ENCODE results near the gene RELN. TPM values are rescaled to one million over a fixed set of nuclear protein-coding genes. Genes with fewer than 3 reads are reported as not detected.

Gene RELN
- total RNA-seq, 1 experiment from 2014 or later = 4.3 TPM

DNA sequence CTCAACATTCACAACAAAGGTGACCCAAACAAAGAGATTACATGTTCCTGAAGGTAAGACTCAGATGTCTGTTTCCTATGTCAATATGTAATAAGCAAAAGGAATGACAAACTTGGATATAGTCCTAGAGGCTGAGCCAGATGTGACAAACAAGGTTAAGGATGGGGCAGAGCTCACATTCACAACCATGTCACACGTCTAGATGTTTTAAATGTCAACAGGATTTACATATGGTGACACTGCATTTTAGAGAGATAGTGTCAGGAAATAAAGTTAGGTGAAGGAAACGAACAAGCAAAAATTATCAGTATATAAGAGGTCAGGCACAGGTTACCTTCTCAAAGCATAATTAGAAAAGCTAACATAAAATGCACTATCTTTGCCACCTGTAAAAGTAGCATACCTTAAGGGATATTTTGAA is 8.4 kb downstream of the RELN start:
- no peak for DNase-seq
- BruUV-seq (replicated peaks) = no TSS peak
- Mint-ChIP-seq H3K4me1 (ENCODE audit: low read depth, unreplicated experiment) (no peaks in the 10 kb centered on the region), H3K27ac (ENCODE audit: unreplicated experiment) (no peak overlapping the region), H3K36me3 (ENCODE audit: insufficient read depth, unreplicated experiment) (no peaks in the 10 kb centered on the region), H3K4me3 (ENCODE audit: unreplicated experiment) (no peak overlapping the region), H3K27me3 (ENCODE audit: insufficient read depth, unreplicated experiment) (no peaks in the 10 kb centered on the region), H3K9me3 (ENCODE audit: unreplicated experiment) (no peaks in the 10 kb centered on the region)
- Histone ChIP-seq H3K4me1 (no peaks in the 10 kb centered on the region), H3K9me3 (no peaks in the 10 kb centered on the region), H3K4me3 (ENCODE audit: low read depth, low read length) (no peak overlapping the region), H3K27me3 (replicated peaks; ENCODE audit: control insufficient read depth, insufficient read depth, low read length) (no peaks in the 10 kb centered on the region), H3K36me3 (ENCODE audit: control insufficient read depth, insufficient read depth, low read length) (no peaks in the 10 kb centered on the region)
- ChIA-PET POLR2A (no interaction called here), CTCF (no interaction called here)
- intact Hi-C loops (cut with micrococcal nuclease; ENCODE audit: unreplicated experiment) = no loop called here
- TF ChIP-seq, protein P1, sequence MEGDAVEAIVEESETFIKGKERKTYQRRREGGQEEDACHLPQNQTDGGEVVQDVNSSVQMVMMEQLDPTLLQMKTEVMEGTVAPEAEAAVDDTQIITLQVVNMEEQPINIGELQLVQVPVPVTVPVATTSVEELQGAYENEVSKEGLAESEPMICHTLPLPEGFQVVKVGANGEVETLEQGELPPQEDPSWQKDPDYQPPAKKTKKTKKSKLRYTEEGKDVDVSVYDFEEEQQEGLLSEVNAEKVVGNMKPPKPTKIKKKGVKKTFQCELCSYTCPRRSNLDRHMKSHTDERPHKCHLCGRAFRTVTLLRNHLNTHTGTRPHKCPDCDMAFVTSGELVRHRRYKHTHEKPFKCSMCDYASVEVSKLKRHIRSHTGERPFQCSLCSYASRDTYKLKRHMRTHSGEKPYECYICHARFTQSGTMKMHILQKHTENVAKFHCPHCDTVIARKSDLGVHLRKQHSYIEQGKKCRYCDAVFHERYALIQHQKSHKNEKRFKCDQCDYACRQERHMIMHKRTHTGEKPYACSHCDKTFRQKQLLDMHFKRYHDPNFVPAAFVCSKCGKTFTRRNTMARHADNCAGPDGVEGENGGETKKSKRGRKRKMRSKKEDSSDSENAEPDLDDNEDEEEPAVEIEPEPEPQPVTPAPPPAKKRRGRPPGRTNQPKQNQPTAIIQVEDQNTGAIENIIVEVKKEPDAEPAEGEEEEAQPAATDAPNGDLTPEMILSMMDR (IDR thresholded peaks at IDR 0.05; ENCODE audit: insufficient read depth in 1 of 2, low read depth in 1 of 2, low read length in 1 of 2, severe bottlenecking in 1 of 2, unreplicated experiment in 1 of 2) = no peak

DNA sequence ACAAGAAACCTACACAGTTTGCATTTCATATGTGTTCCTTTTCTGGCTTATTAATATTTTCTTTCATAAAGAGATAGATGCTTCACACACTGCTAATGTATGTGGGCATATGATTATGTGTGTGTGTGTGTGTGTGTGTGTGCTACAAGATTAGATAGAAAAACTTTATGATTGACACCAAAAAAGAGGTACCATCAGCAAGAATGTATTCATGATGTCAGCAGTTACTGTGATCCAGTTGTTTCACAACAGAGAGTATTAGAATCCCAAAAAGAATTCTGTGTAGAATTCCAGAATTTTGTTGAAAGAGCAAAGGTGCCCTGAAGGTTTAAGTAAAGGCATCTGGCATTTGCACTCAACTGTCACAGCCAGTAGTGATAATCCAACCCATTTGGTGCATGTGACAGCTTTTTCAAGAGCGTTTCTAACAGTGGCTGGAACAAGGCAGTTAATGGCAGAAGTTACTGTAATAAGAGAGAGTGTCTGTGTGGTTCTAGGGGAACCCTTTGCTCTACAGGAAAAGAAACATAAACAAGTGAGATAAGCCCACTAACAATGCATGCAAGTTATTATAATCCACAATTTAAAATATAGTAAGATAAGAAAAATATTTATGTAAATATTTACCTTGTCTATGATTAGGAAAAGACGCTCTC is 16.6 kb downstream of the RELN start:
- Histone ChIP-seq H3K9me3 (no peaks in the 10 kb centered on the region), H3K4me3 (ENCODE audit: low read depth, low read length) (no peak overlapping the region), H3K27me3 (replicated peaks; ENCODE audit: control insufficient read depth, insufficient read depth, low read length) (no peaks in the 10 kb centered on the region), H3K36me3 (ENCODE audit: control insufficient read depth, insufficient read depth, low read length) (no peaks in the 10 kb centered on the region), H3K4me1 (no peaks in the 10 kb centered on the region)
- no peak for DNase-seq
- POLR2A ChIA-PET = interaction anchor here (0.5 kb wide), 1 partner anchor 53 kb away, joined by 3 read pairs; no protein-coding TSS in a partner anchor
- H3K4me3 Mint-ChIP-seq (ENCODE audit: unreplicated experiment) = no peak overlapping the region
- H3K36me3 Mint-ChIP-seq (ENCODE audit: insufficient read depth, unreplicated experiment) = no peaks in the 10 kb centered on the region
- CTCF ChIA-PET = no interaction called here
- BruUV-seq (replicated peaks) = no TSS peak
- no peaks in the 10 kb centered on the region for H3K4me1 Mint-ChIP-seq (ENCODE audit: low read depth, unreplicated experiment)
- H3K27me3 Mint-ChIP-seq (ENCODE audit: insufficient read depth, unreplicated experiment) = no peaks in the 10 kb centered on the region
- no peaks in the 10 kb centered on the region for H3K9me3 Mint-ChIP-seq (ENCODE audit: unreplicated experiment)
- no peak overlapping the region for H3K27ac Mint-ChIP-seq (ENCODE audit: unreplicated experiment)
- intact Hi-C loops (cut with micrococcal nuclease; ENCODE audit: unreplicated experiment) = no loop called here
- TF ChIP-seq, protein P1 (IDR thresholded peaks at IDR 0.05; ENCODE audit: insufficient read depth in 1 of 2, low read depth in 1 of 2, low read length in 1 of 2, severe bottlenecking in 1 of 2, unreplicated experiment in 1 of 2) = no peak

DNA sequence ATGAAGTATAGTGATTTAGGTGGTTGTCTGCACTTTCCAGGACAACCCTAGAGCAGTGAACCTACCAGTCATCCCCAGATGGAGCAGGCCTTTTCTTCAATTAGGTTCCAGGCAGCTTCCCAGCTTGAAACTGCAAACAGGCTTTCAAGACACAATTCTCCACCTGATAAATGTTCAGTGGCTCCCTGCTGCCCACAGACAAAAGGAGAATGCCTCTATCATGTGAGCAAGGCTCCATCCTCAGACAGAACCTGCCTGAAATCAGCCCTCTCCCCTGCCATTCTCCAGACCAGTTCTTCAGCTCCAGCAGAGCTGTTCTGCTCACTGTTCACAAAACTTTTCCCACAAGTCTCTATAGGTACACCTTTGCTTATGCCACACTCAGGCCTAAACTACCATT is 22.1 kb downstream of the RELN start:
- POLR2A ChIA-PET = no interaction called here
- H3K9me3 Mint-ChIP-seq (ENCODE audit: unreplicated experiment) = no peaks in the 10 kb centered on the region
- H3K36me3 ChIP-seq (ENCODE audit: control insufficient read depth, insufficient read depth, low read length) = no peaks in the 10 kb centered on the region
- H3K4me3 Mint-ChIP-seq (ENCODE audit: unreplicated experiment) = no peak overlapping the region
- no peak for DNase-seq
- no peak overlapping the region for H3K4me3 ChIP-seq (ENCODE audit: low read depth, low read length)
- intact Hi-C loops (cut with micrococcal nuclease; ENCODE audit: unreplicated experiment) = no loop called here
- H3K27me3 ChIP-seq (replicated peaks; ENCODE audit: control insufficient read depth, insufficient read depth, low read length) = no peaks in the 10 kb centered on the region
- H3K4me1 ChIP-seq = no peaks in the 10 kb centered on the region
- no peaks in the 10 kb centered on the region for H3K9me3 ChIP-seq
- H3K36me3 Mint-ChIP-seq (ENCODE audit: insufficient read depth, unreplicated experiment) = no peaks in the 10 kb centered on the region
- TF ChIP-seq, protein P1 (IDR thresholded peaks at IDR 0.05; ENCODE audit: insufficient read depth in 1 of 2, low read depth in 1 of 2, low read length in 1 of 2, severe bottlenecking in 1 of 2, unreplicated experiment in 1 of 2) = no peak
- BruUV-seq (replicated peaks) = no TSS peak
- H3K4me1 Mint-ChIP-seq (ENCODE audit: low read depth, unreplicated experiment) = peaks cover under 1% of the 10 kb centered on the region
- no peaks in the 10 kb centered on the region for H3K27me3 Mint-ChIP-seq (ENCODE audit: insufficient read depth, unreplicated experiment)
- CTCF ChIA-PET = no interaction called here
- H3K27ac Mint-ChIP-seq (ENCODE audit: unreplicated experiment) = no peak overlapping the region
